ENCODE results near the gene FITM2. TPM values are rescaled to one million over a fixed set of nuclear protein-coding genes. Genes with fewer than 3 reads are reported as not detected.
A peak's percentile ranks its signal among the peaks of the same experiment; 100 is the strongest.

The FITM2 gene
- total RNA-seq, 1 donor, result 7.2 TPM

DNA sequence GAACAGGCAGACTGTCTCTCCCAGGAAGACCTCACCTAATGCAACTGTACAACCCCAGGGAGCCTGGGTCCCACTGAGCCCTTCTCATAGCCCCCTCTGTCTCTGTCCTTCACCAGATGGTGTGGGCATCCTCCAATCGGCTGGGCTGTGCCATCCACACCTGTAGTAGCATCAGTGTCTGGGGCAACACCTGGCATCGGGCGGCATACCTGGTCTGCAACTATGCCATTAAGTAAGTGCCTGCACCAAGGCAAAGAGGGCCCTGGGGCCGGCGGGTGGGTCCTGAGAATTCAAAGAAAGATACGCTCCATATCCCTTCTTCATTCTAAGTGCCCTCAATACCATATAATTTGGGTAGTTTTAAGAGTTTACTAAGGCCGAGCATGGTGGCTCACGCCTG is 34.1 kb upstream of the FITM2 start:
- Histone ChIP-seq H3K27ac (ENCODE audit: low read depth, low read length) (no peak overlapping the region), H3K36me3 (ENCODE audit: insufficient read depth, low read length) (no peaks in the 10 kb centered on the region), H3K27me3 (ENCODE audit: insufficient read depth, low read length) (no peaks in the 10 kb centered on the region), H3K4me3 (ENCODE audit: insufficient read depth, low read length) (no peak overlapping the region), H3K4me2 (ENCODE audit: insufficient read depth, low read length) (no peak overlapping the region), H3K79me2 (ENCODE audit: insufficient read depth, low read length) (no peaks in the 10 kb centered on the region), H4K20me1 (ENCODE audit: insufficient read depth, low read length) (no peaks in the 10 kb centered on the region), H3K9me3 (ENCODE audit: low read depth, low read length) (no peaks in the 10 kb centered on the region), H2AFZ (ENCODE audit: low read length) (no peak overlapping the region), H3K4me1 (ENCODE audit: insufficient read depth, low read length) (no peaks in the 10 kb centered on the region)
- TF ChIP-seq, protein P1, sequence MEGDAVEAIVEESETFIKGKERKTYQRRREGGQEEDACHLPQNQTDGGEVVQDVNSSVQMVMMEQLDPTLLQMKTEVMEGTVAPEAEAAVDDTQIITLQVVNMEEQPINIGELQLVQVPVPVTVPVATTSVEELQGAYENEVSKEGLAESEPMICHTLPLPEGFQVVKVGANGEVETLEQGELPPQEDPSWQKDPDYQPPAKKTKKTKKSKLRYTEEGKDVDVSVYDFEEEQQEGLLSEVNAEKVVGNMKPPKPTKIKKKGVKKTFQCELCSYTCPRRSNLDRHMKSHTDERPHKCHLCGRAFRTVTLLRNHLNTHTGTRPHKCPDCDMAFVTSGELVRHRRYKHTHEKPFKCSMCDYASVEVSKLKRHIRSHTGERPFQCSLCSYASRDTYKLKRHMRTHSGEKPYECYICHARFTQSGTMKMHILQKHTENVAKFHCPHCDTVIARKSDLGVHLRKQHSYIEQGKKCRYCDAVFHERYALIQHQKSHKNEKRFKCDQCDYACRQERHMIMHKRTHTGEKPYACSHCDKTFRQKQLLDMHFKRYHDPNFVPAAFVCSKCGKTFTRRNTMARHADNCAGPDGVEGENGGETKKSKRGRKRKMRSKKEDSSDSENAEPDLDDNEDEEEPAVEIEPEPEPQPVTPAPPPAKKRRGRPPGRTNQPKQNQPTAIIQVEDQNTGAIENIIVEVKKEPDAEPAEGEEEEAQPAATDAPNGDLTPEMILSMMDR (IDR thresholded peaks at IDR 0.05; ENCODE audit: extremely low read depth, low read depth, low read length), result no peak
- no peak for DNase-seq (ENCODE audit: insufficient read length, low spot score, missing footprints)

DNA sequence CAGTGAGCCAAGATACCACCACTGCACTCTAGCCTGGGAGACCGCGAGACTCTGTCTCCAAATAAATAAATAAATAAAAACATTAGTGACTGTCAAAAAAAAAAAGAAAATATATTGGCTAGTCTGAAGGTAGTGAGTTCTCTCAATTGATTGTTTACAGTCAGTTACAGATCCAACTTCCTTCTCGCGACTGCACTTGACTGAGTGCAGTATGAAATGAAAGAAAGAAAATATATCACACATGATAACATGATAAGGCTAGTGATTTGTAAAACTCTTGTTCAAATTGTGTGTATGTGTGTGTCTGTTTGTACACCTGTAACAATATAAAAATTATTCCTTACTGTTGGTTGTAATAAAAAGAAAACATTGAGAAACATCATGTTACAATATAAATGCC is 33.7 kb upstream of the FITM2 start:
- Histone ChIP-seq H3K4me2 (ENCODE audit: insufficient read depth, low read length) (no peak overlapping the region), H3K4me3 (ENCODE audit: insufficient read depth, low read length) (no peak overlapping the region), H3K36me3 (ENCODE audit: insufficient read depth, low read length) (no peaks in the 10 kb centered on the region), H3K79me2 (ENCODE audit: insufficient read depth, low read length) (no peaks in the 10 kb centered on the region), H3K27ac (ENCODE audit: low read depth, low read length) (no peak overlapping the region), H4K20me1 (ENCODE audit: insufficient read depth, low read length) (no peaks in the 10 kb centered on the region), H2AFZ (ENCODE audit: low read length) (no peak overlapping the region), H3K27me3 (ENCODE audit: insufficient read depth, low read length) (no peaks in the 10 kb centered on the region), H3K9me3 (ENCODE audit: low read depth, low read length) (no peaks in the 10 kb centered on the region), H3K4me1 (ENCODE audit: insufficient read depth, low read length) (no peaks in the 10 kb centered on the region)
- DNase-seq (ENCODE audit: insufficient read length, low spot score, missing footprints), result no peak
- TF ChIP-seq, protein P1 (IDR thresholded peaks at IDR 0.05; ENCODE audit: extremely low read depth, low read depth, low read length), result no peak

DNA sequence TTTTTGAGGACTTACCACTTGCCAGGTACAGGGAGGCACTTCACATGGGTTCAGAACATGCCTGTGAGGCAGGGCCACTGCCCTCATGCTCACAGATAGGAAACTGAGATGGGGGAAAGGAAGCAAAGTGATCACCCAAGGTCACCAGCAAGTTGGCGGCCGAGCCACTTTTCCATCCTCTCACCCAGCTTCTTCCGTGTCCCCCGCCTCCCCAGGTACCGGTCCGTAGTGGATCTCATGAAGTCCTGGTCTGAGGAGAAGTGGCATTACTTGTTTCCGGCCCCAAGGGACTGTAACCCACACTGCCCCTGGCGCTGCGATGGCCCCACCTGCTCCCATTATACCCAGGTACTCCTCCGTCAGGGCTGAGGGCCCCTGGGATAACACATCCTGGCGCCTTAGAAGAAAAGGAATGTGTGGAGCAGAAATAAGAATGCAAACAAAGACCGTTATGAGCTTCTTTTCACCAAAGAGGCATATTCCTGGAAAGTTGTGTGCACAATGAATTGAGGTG is 32.2 kb upstream of the FITM2 start:
- TF ChIP-seq, protein P1 (IDR thresholded peaks at IDR 0.05; ENCODE audit: extremely low read depth, low read depth, low read length), result no peak
- no peaks in the 10 kb centered on the region for H4K20me1 ChIP-seq (ENCODE audit: insufficient read depth, low read length)

DNA sequence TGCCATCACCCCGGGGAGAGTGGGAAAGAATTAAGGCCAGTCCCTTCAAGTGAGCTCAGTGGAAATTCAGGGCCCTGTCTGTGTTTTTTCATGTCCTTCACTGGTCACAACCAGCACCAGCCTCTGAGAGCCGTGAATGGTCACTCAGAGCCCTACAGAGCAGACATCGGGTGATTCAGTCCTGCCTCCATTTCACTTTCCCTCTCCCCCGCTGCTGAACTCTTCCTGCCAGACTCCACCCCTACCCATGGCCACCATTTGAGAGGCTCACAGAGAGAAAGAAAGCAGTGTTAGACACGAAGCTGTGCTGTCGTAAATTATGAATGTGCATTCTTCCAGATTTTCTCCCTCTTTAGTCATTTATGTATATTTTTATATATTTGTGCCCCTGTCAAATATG is 31.2 kb upstream of the FITM2 start:
- H3K4me3 ChIP-seq (ENCODE audit: insufficient read depth, low read length), result peak overlapping the region; percentile 7
- DNase-seq (ENCODE audit: insufficient read length, low spot score, missing footprints), result peak; percentile 94
- H3K4me1 ChIP-seq (ENCODE audit: insufficient read depth, low read length), result no peaks in the 10 kb centered on the region
- no peaks in the 10 kb centered on the region for H3K36me3 ChIP-seq (ENCODE audit: insufficient read depth, low read length)
- H2AFZ ChIP-seq (ENCODE audit: low read length), result peak overlapping the region; percentile 66
- H3K9me3 ChIP-seq (ENCODE audit: low read depth, low read length), result no peaks in the 10 kb centered on the region
- no peaks in the 10 kb centered on the region for H3K79me2 ChIP-seq (ENCODE audit: insufficient read depth, low read length)
- H3K4me2 ChIP-seq (ENCODE audit: insufficient read depth, low read length), result peak overlapping the region; percentile 34
- H3K27ac ChIP-seq (ENCODE audit: low read depth, low read length), result peak overlapping the region; percentile 4
- no peaks in the 10 kb centered on the region for H3K27me3 ChIP-seq (ENCODE audit: insufficient read depth, low read length)
- no peaks in the 10 kb centered on the region for H4K20me1 ChIP-seq (ENCODE audit: insufficient read depth, low read length)
- TF ChIP-seq, protein P1 (IDR thresholded peaks at IDR 0.05; ENCODE audit: extremely low read depth, low read depth, low read length), result no peak

More for the DNA sequence above, 32.2 kb upstream of the FITM2 start:
- Histone ChIP-seq H2AFZ (ENCODE audit: low read length) (peak overlapping the region; percentile 66), H3K79me2 (ENCODE audit: insufficient read depth, low read length) (no peaks in the 10 kb centered on the region), H3K27me3 (ENCODE audit: insufficient read depth, low read length) (no peaks in the 10 kb centered on the region), H3K4me2 (ENCODE audit: insufficient read depth, low read length) (no peak overlapping the region), H3K4me1 (ENCODE audit: insufficient read depth, low read length) (no peaks in the 10 kb centered on the region), H3K36me3 (ENCODE audit: insufficient read depth, low read length) (no peaks in the 10 kb centered on the region), H3K9me3 (ENCODE audit: low read depth, low read length) (no peaks in the 10 kb centered on the region), H3K27ac (ENCODE audit: low read depth, low read length) (no peak overlapping the region), H3K4me3 (ENCODE audit: insufficient read depth, low read length) (no peak overlapping the region)
- no peak for DNase-seq (ENCODE audit: insufficient read length, low spot score, missing footprints)

All from osteoblast (primary cell).